NK-92 (cell line): Measurements from ENCODE around the gene AMOTL1.

Experiments
- DNase-seq: peaks from one replicate; lab custom pipeline; 2025; ENCODE audit not compliant: unreplicated experiment; lab: John Stamatoyannopoulos, UW

AMOTL1 gene

GRCh38 chr11:94854770-94855633 lies 86.8 kb downstream of the AMOTL1 start:
- no peak for DNase-seq

GRCh38 chr11:94855666-94856065 lies 87.5 kb downstream of the AMOTL1 start:
- no peak for DNase-seq

GRCh38 chr11:94856443-94856842 lies 88.3 kb downstream of the AMOTL1 start:
- no peak for DNase-seq

GRCh38 chr11:94857337-94857736 lies 89.2 kb downstream of the AMOTL1 start:
- DNase-seq = no peak

GRCh38 chr11:94858012-94858705 lies 90.0 kb downstream of the AMOTL1 start:
- no peak for DNase-seq

GRCh38 chr11:94860333-94860732 lies 92.2 kb downstream of the AMOTL1 start:
- DNase-seq = no peak

GRCh38 chr11:94861306-94861845 lies 93.2 kb downstream of the AMOTL1 start:
- DNase-seq = no peak

GRCh38 chr11:94862926-94863880 lies 95.0 kb downstream of the AMOTL1 start:
- DNase-seq = no peak

- no peak for DNase-seq
Measured at GRCh38 chr11:94864506-94865045, 96.4 kb downstream of the AMOTL1 start.

- DNase-seq = no peak
Measured at GRCh38 chr11:94866231-94866822, 98.2 kb downstream of the AMOTL1 start.

- DNase-seq = no peak
Measured at GRCh38 chr11:94866936-94867795, 99.0 kb downstream of the AMOTL1 start.

- no peak for DNase-seq
Measured at GRCh38 chr11:94868468-94868867, 100.3 kb downstream of the AMOTL1 start.

GRCh38 chr11:94869186-94869585 lies 101.0 kb downstream of the AMOTL1 start:
- DNase-seq = no peak

- DNase-seq = no peak
Measured at GRCh38 chr11:94870422-94870821, 102.3 kb downstream of the AMOTL1 start.

GRCh38 chr11:94871491-94872185 lies 103.5 kb downstream of the AMOTL1 start:
- DNase-seq = no peak

GRCh38 chr11:94873916-94874540 lies 105.9 kb downstream of the AMOTL1 start:
- DNase-seq = no peak

GRCh38 chr11:94876222-94876621 lies 108.1 kb downstream of the AMOTL1 start:
- DNase-seq = no peak
